Calu3 (cell line): ENCODE measurements around the gene REXO1. TPM values are rescaled to one million over a fixed set of nuclear protein-coding genes. Genes with fewer than 3 reads are reported as not detected.

ENCODE experiments used
- BruUV-seq: library from RNA; stranded (reverse); fragments of 400-500 nt; replicated peaks from 2 replicates; lab custom pipeline; 2021; lab: Mats Ljungman, UMichigan
- CTCF ChIA-PET: fragments of 300-600 bp; sonication (Branson Sonifier 250); formaldehyde crosslinking; loops from one replicate; lab custom pipeline; 2022; ENCODE audit warnings: antibody characterized with exemption; lab: Charles Lee
- DNase-seq: peaks from one replicate; pipeline ENCODE4 v3.0.0; 2022
- H3K27ac Mint-ChIP-seq: one replicate; pipeline ENCODE4 v1.8.0; 2022; ENCODE audit warnings: mixed read lengths; ENCODE audit not compliant: unreplicated experiment
- H3K27me3 Mint-ChIP-seq: one replicate; pipeline ENCODE4 v1.8.0; 2022; ENCODE audit warnings: mixed read lengths; ENCODE audit not compliant: unreplicated experiment
- H3K36me3 Mint-ChIP-seq: one replicate; pipeline ENCODE4 v1.8.0; 2022; ENCODE audit warnings: mild to moderate bottlenecking, moderate library complexity, mixed read lengths; ENCODE audit not compliant: insufficient read depth, unreplicated experiment
- H3K4me1 Mint-ChIP-seq: one replicate; pipeline ENCODE4 v1.8.0; 2022; ENCODE audit warnings: mild to moderate bottlenecking, low read depth, mixed read lengths; ENCODE audit not compliant: unreplicated experiment
- H3K4me3 Mint-ChIP-seq: one replicate; pipeline ENCODE4 v1.8.0; 2022; ENCODE audit warnings: mild to moderate bottlenecking, low read depth, moderate library complexity, mixed read lengths; ENCODE audit not compliant: unreplicated experiment
- H3K9me3 Mint-ChIP-seq: one replicate; pipeline ENCODE4 v1.8.0; 2022; ENCODE audit warnings: low read depth, mixed read lengths; ENCODE audit not compliant: unreplicated experiment
- intact Hi-C: fragments of 100-400 bp; cut with micrococcal nuclease; formaldehyde crosslinking; loops from one replicate; pipeline ENCODE4 v1.10.0; 2022; ENCODE audit not compliant: unreplicated experiment
- total RNA-seq: library from RNA; stranded (reverse); gene quantifications from 2 replicates; pipeline ENCODE4 v1.2.3, GENCODE V29; 2022
- TF ChIP-seq, protein P1 (sequence below): fragments of 200-600 bp; IDR thresholded peaks from one replicate; pipeline ENCODE4 v1.8.0; 2022; ENCODE audit warnings: antibody characterized with exemption; ENCODE audit not compliant: unreplicated experiment

REXO1 gene
- total RNA-seq, 1 experiment from 2014 or later, result 34.1 TPM

DNA sequence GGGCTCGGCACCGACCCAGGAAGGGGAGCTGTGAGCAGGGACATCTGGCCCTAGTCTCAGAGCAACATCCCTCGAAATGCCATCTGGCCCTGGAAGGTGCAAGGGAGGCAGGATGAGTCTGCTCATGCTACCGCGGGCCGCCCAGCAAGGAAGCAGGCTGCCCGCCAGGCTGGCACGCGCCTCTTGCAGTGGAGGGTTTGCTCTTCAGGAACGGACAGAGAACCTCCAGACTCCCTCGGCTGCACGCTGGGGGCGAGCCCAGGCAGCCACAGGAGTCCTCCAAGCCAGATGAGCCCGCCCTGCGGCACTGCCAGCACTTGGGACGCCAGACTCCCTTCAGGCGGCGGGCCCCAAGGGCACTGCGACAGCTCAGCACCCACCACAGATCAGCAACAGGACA is 26.1 kb downstream of the REXO1 start:
- CTCF ChIA-PET, result no interaction called here
- no peak overlapping the region for H3K4me3 Mint-ChIP-seq
- BruUV-seq, result no TSS peak
- H3K4me1 Mint-ChIP-seq, result no peaks in the 10 kb centered on the region
- H3K27ac Mint-ChIP-seq, result no peak overlapping the region
- no peak for DNase-seq
- TF ChIP-seq, protein P1, sequence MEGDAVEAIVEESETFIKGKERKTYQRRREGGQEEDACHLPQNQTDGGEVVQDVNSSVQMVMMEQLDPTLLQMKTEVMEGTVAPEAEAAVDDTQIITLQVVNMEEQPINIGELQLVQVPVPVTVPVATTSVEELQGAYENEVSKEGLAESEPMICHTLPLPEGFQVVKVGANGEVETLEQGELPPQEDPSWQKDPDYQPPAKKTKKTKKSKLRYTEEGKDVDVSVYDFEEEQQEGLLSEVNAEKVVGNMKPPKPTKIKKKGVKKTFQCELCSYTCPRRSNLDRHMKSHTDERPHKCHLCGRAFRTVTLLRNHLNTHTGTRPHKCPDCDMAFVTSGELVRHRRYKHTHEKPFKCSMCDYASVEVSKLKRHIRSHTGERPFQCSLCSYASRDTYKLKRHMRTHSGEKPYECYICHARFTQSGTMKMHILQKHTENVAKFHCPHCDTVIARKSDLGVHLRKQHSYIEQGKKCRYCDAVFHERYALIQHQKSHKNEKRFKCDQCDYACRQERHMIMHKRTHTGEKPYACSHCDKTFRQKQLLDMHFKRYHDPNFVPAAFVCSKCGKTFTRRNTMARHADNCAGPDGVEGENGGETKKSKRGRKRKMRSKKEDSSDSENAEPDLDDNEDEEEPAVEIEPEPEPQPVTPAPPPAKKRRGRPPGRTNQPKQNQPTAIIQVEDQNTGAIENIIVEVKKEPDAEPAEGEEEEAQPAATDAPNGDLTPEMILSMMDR, result no peak
- intact Hi-C loops, result no loop called here
- H3K27me3 Mint-ChIP-seq, result no peaks in the 10 kb centered on the region
- H3K9me3 Mint-ChIP-seq, result no peaks in the 10 kb centered on the region
- peaks cover 36% of the 10 kb centered on the region for H3K36me3 Mint-ChIP-seq

DNA sequence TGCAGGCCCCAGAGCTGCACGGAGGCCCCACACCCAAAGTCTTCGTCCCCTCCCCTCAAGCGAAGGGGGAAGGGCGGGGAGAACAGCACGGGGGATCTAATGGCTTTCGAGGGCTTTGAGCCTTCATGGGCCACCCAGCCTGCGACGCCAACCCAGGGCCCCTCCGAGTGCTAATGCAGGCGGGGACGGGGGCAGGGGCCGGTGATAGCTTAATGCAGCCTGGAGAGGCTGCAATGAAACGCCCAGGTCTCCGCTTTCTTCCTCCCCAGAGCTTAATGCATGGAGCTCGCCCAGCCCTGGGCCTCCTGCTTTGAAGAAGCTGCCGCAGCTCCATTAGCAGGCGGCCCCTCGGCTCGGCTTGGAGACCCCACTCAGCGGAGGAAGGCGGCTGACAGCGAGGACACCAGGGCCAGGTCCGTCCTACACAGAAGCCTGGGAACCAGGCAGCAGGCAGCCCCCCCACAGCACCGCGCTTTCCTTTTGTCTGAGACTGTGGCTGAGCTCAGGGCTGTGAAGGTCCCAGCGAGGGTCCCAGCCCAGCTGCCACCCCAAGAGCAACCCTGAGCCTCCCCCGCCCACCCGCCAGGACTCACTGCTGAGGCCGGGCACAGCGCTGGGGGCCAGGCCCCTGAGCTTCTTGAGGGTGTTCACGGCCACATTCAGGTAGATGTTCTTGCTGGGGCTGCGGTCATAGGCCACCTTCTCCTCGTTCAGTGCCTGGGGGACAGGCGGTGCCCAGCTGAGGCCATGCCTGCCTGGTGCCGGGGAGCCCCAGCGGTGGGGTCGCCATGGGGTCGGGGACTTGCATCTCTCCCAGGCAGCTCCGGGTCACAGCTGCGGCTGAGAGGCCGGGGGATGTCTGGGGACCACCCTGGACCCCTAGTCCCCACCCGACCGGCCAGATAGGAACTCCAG is 28.7 kb downstream of the REXO1 start:
- TF ChIP-seq, protein P1, result no peak
- DNase-seq, result no peak
- no TSS peak for BruUV-seq
- H3K4me3 Mint-ChIP-seq, result no peak overlapping the region
- CTCF ChIA-PET, result no interaction called here
- H3K36me3 Mint-ChIP-seq, result peaks cover 29% of the 10 kb centered on the region
- intact Hi-C loops, result no loop called here
- H3K27me3 Mint-ChIP-seq, result no peaks in the 10 kb centered on the region
- no peaks in the 10 kb centered on the region for H3K4me1 Mint-ChIP-seq
- H3K9me3 Mint-ChIP-seq, result no peaks in the 10 kb centered on the region
- no peak overlapping the region for H3K27ac Mint-ChIP-seq

DNA sequence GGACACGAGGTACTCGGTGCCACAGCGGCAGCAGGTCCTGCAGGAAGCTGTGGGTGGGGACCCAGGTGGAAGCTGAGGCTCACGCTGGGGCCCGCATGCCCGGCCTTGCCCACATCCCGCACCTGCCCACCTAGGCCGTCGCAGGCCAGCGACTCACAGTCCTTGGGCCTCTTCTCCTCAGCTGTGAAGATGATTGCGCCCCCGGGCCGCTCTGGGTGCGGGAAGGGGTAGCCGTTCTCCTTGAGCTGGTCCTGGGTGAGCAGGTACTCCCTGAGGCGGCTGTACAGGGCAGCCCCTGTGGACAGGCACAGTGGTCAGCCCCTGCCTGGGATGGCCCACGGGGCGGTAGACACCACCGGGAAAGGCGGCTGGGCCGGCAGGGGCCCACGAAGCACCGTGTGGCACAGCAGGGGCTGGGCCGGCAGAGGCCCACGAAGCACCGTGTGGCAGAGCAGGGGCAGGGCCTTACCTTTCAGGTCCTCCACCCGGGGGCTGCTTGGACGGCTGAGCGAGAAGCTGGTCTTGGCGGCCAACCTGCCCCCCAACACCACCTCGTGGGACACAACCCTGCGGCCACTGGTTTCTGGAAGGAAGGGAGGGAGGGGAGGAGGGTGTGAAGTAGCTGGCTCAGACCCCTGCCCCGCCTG is 29.6 kb downstream of the REXO1 start:
- no peaks in the 10 kb centered on the region for H3K27me3 Mint-ChIP-seq
- intact Hi-C loops, result no loop called here
- TF ChIP-seq, protein P1, result no peak
- CTCF ChIA-PET, result interaction anchor here (0.6 kb wide), 1 partner anchor 38 kb away, joined by 6 read pairs; no protein-coding TSS in a partner anchor
- DNase-seq, result no peak
- no peaks in the 10 kb centered on the region for H3K9me3 Mint-ChIP-seq
- no TSS peak for BruUV-seq
- no peak overlapping the region for H3K27ac Mint-ChIP-seq
- peaks cover 33% of the 10 kb centered on the region for H3K36me3 Mint-ChIP-seq
- H3K4me1 Mint-ChIP-seq, result no peaks in the 10 kb centered on the region
- H3K4me3 Mint-ChIP-seq, result no peak overlapping the region

DNA sequence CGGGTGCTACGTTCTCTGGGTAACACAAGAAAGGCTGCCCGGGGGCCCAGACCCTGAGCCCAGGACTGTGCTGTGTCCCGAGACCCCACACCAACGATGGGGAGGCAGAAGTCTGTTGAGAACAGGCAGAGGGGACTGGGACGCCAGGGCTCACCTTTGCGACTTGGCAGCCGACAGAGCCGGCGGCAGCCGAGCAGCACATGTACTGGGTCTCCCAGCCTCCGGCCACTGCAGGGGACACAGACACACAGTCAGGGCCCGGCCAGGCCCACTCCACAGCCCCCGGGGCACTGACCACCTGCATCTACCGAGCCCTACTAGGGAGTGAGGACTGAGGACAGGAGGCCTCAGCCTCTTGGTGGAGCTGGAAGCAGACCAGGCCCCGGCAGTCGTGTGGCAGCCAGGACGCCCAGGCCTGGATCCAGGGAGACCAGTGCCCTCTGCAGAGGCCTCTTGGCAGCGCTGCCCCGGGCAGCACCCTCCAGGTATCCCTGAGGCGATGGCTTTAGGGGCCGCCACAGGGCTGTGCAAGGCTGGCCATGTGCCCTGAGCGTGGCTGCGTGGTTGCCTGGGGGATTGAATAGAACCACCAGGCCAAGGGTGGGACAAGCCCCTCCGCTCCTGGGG is 30.6 kb downstream of the REXO1 start:
- H3K9me3 Mint-ChIP-seq, result no peaks in the 10 kb centered on the region

More for the DNA sequence above, 30.6 kb downstream of the REXO1 start:
- H3K27ac Mint-ChIP-seq, result no peak overlapping the region
- peaks cover 5% of the 10 kb centered on the region for H3K4me1 Mint-ChIP-seq
- H3K36me3 Mint-ChIP-seq, result peaks cover 34% of the 10 kb centered on the region
- TF ChIP-seq, protein P1, result no peak
- intact Hi-C loops, result no loop called here
- no peak overlapping the region for H3K4me3 Mint-ChIP-seq
- BruUV-seq, result no TSS peak
- DNase-seq, result no peak
- CTCF ChIA-PET, result no interaction called here
- no peaks in the 10 kb centered on the region for H3K27me3 Mint-ChIP-seq
